Natural killer cell (primary cell): ENCODE data around the gene NMU. TPM values are rescaled to one million over a fixed set of nuclear protein-coding genes. Genes with fewer than 3 reads are reported as not detected.
"Not testable (repeated sequence)": the region's sequence is repeated elsewhere in the genome, so short reads cannot be mapped to it uniquely, and the experiment has no call there.

ENCODE experiments used
- ATAC-seq, 3 donors: fragments of 150-1000 bp in 2 of 3; fragments of 200-7000 bp in 1 of 3; cut with Tn5 transposase; 1 replicate in 1 of 3; 2 replicates in 2 of 3; pipeline ENCODE4 v1.10.0; 2021; ENCODE audit warnings: mild to moderate bottlenecking in 2 of 3, moderate library complexity in 2 of 3
- DNase-seq, 2 donors: peaks; one replicate each; pipeline versions ENCODE4 v3.0.0 to v3.0.0-alpha.2; 2013 to 2021; ENCODE audit warnings: mixed read lengths in 1 of 2
- H3K27ac ChIP-seq: one replicate; pipeline ENCODE4 v1.5.1; 2013; ENCODE audit warnings: mild to moderate bottlenecking, low read length
- H3K27me3 ChIP-seq: one replicate; pipeline ENCODE4 v1.6.1; 2013; ENCODE audit warnings: low read length; ENCODE audit not compliant: control insufficient read depth, insufficient read depth
- H3K36me3 ChIP-seq: one replicate; pipeline ENCODE4 v1.6.1; 2013; ENCODE audit warnings: low read length; ENCODE audit not compliant: control insufficient read depth, insufficient read depth
- H3K4me1 ChIP-seq: one replicate; pipeline ENCODE4 v1.6.1; 2013; ENCODE audit warnings: low read length; ENCODE audit not compliant: control insufficient read depth, insufficient read depth
- H3K4me3 ChIP-seq: one replicate; pipeline ENCODE4 v1.5.1; 2013; ENCODE audit warnings: low read length
- H3K9me3 ChIP-seq: one replicate; pipeline ENCODE4 v1.6.1; 2013; ENCODE audit warnings: low read length; ENCODE audit not compliant: control insufficient read depth, insufficient read depth
- H3K27ac Mint-ChIP-seq, 2 donors: one replicate each; pipeline ENCODE4 v1.8.0; 2022; ENCODE audit warnings: mild to moderate bottlenecking in 2 of 2, mixed read lengths in 2 of 2, moderate library complexity in 1 of 2
- H3K27me3 Mint-ChIP-seq, 2 donors: one replicate each; pipeline ENCODE4 v1.8.0; 2022; ENCODE audit warnings: low read depth in 2 of 2, mixed read lengths in 2 of 2
- H3K36me3 Mint-ChIP-seq: one replicate; pipeline ENCODE4 v1.8.0; 2022; ENCODE audit warnings: mixed read lengths
- H3K4me1 Mint-ChIP-seq, 2 donors: one replicate each; pipeline ENCODE4 v1.8.0; 2022; ENCODE audit warnings: mixed read lengths in 2 of 2
- H3K4me3 Mint-ChIP-seq: one replicate; pipeline ENCODE4 v1.8.0; 2022; ENCODE audit warnings: mild to moderate bottlenecking, moderate library complexity, mixed read lengths
- H3K9me3 Mint-ChIP-seq, 2 donors: one replicate each; pipeline ENCODE4 v1.8.0; 2022; ENCODE audit warnings: mixed read lengths in 2 of 2
- CTCF ChIP-seq: fragments of 200-600 bp; IDR thresholded peaks from one replicate; pipeline ENCODE4 v1.8.0; 2022; ENCODE audit warnings: antibody characterized with exemption
- WGBS: methylation state at CpG from one replicate; pipeline ENCODE4 v1.1.7; 2013; ENCODE audit warnings: missing lambda C conversion rate; ENCODE audit not compliant: insufficient coverage; 5-methylcytosine and 5-hydroxymethylcytosine counted together
- intact Hi-C: fragments of 100-400 bp; cut with micrococcal nuclease; formaldehyde crosslinking; loops from one replicate; pipeline ENCODE4 v1.14.2; 2022
- total RNA-seq, 4 donors: library from RNA; stranded (reverse); fragments of 120-200 nt in 1 of 4; gene quantifications; one replicate each; pipeline versions ENCODE4 v1.2.3 to v1.2.4, GENCODE V29; 2013 to 2022

The NMU gene
- not detected for total RNA-seq
- total RNA-seq (2013): 0.45 TPM

GRCh38 chr4:55635741-55636655 is at the start of gene NMU:
TSS of gene NMU (minus strand) at chr4:55636298. CDS start at chr4:55636192, 106 bp downstream.
- Mint-ChIP-seq H3K27ac (no peak within 1 kb of the TSS), H3K9me3 (no peaks in the 10 kb centered on the region), H3K4me3 (peak within 1 kb of the TSS; percentile 55), H3K4me1 (peaks cover 6 to 15% of the 10 kb centered on the region in 2 donors), H3K27me3 (peaks cover 55 to 72% of the 10 kb centered on the region in 2 donors), H3K36me3 (no peaks in the 10 kb centered on the region)
- 1% methylated on average over 79 of the region's 80 CpGs for WGBS
- Histone ChIP-seq H3K27me3 (peaks cover 22% of the 10 kb centered on the region), H3K4me1 (peaks cover 6% of the 10 kb centered on the region), H3K9me3 (no peaks in the 10 kb centered on the region), H3K4me3 (no peak within 1 kb of the TSS), H3K27ac (no peak within 1 kb of the TSS), H3K36me3 (no peaks in the 10 kb centered on the region)
- ATAC-seq (peak in 2 of 3 donors; percentile 33 to 48), DNase-seq (peak in 1 of 2 donors; percentile 35)
- intact Hi-C loops: no loop called here
- no peak for TF ChIP-seq CTCF

GRCh38 chr4:55684276-55684675 is 48.2 kb upstream of the NMU start:
- WGBS: 97% methylated on average over 3 of the region's 3 CpGs
- Histone ChIP-seq H3K36me3 (no peaks in the 10 kb centered on the region), H3K4me3 (no peak overlapping the region), H3K27me3 (no peaks in the 10 kb centered on the region), H3K4me1 (no peaks in the 10 kb centered on the region), H3K9me3 (no peaks in the 10 kb centered on the region), H3K27ac (no peak overlapping the region)
- no peak for TF ChIP-seq CTCF
- Mint-ChIP-seq H3K4me1 (no peaks in the 10 kb centered on the region), H3K36me3 (no peaks in the 10 kb centered on the region), H3K9me3 (no peaks in the 10 kb centered on the region), H3K4me3 (no peak overlapping the region), H3K27me3 (no peaks in the 10 kb centered on the region), H3K27ac (no peak overlapping the region)
- intact Hi-C loops: no loop called here
- ATAC-seq (no peak), DNase-seq (no peak)

- ATAC-seq, H3K9me3 ChIP-seq, intact Hi-C loops, H3K36me3 ChIP-seq, H3K27me3 Mint-ChIP-seq, H3K4me1 Mint-ChIP-seq, H3K9me3 Mint-ChIP-seq, DNase-seq, H3K27ac Mint-ChIP-seq, H3K4me3 ChIP-seq, H3K4me1 ChIP-seq, H3K27me3 ChIP-seq, H3K27ac ChIP-seq, H3K36me3 Mint-ChIP-seq, H3K4me3 Mint-ChIP-seq: not testable (repeated sequence)
- 85% methylated on average over 3 of the region's 3 CpGs for WGBS
Observed at GRCh38 chr4:55682797-55683196, 46.7 kb upstream of the NMU start.

GRCh38 chr4:55682295-55682694 is 46.2 kb upstream of the NMU start:
- Histone ChIP-seq H3K27ac (no peak overlapping the region), H3K4me3 (no peak overlapping the region), H3K9me3 (no peaks in the 10 kb centered on the region), H3K36me3 (no peaks in the 10 kb centered on the region), H3K4me1 (no peaks in the 10 kb centered on the region), H3K27me3 (no peaks in the 10 kb centered on the region)
- no peak overlapping the region for H3K4me3 Mint-ChIP-seq
- no peak for TF ChIP-seq CTCF
- ATAC-seq: no peak
- no peaks in the 10 kb centered on the region for H3K27me3 Mint-ChIP-seq
- no peaks in the 10 kb centered on the region for H3K36me3 Mint-ChIP-seq
- 70% methylated on average over 1 of the region's 1 CpG for WGBS
- no peak overlapping the region for H3K27ac Mint-ChIP-seq
- intact Hi-C loops: no loop called here
- H3K9me3 Mint-ChIP-seq: peaks cover 0 to 2% of the 10 kb centered on the region in 2 donors
- no peak for DNase-seq
- H3K4me1 Mint-ChIP-seq: no peaks in the 10 kb centered on the region
